Kidney (tissue), 14 donors: Measurements from ENCODE around the gene DNM2. TPM values are rescaled to one million over a fixed set of nuclear protein-coding genes. Genes with fewer than 3 reads are reported as not detected.

Source experiments
- DNase-seq, 5 donors: peaks; one replicate each; pipeline ENCODE4 v3.0.0-alpha.2; 2013 to 2020
- FAIRE-seq: peaks from 2 replicates; lab custom pipeline; 2012; peaks lifted over from hg19 to GRCh38; lab: Jason Lieb, UNC
- H3K27ac ChIP-seq, 2 donors: one replicate each; pipeline ENCODE4 v1.7.0; 2013; ENCODE audit warnings: low read depth in 2 of 2, low read length in 2 of 2, inconsistent platforms in 1 of 2
- H3K27me3 ChIP-seq: one replicate; pipeline ENCODE4 v1.7.1; 2013; ENCODE audit warnings: low read length, inconsistent platforms; ENCODE audit not compliant: control insufficient read depth, insufficient read depth
- H3K36me3 ChIP-seq, 3 donors: one replicate each; pipeline versions ENCODE4 v1.7.0 to v1.7.1; 2013; ENCODE audit warnings: low read length in 3 of 3, control low read depth in 1 of 3, inconsistent platforms in 1 of 3; ENCODE audit not compliant: insufficient read depth in 3 of 3, control insufficient read depth in 2 of 3
- H3K4me1 ChIP-seq, 3 donors: one replicate each; pipeline versions ENCODE4 v1.7.0 to v1.7.1; 2013; ENCODE audit warnings: low read length in 3 of 3, inconsistent platforms in 1 of 3, low read depth in 1 of 3; ENCODE audit not compliant: control insufficient read depth in 2 of 3, insufficient read depth in 2 of 3
- H3K4me3 ChIP-seq, 3 donors: one replicate each; pipeline versions ENCODE4 v1.7.0 to v1.8.1; 2013; ENCODE audit warnings: low read length in 3 of 3, control low read depth in 1 of 3, inconsistent platforms in 1 of 3
- H3K9ac ChIP-seq, 3 donors: one replicate each; pipeline versions ENCODE4 v1.7.0 to v1.7.1; 2013; ENCODE audit warnings: low read length in 3 of 3, control low read depth in 1 of 3, inconsistent platforms in 1 of 3
- H3K9me3 ChIP-seq, 3 donors: one replicate each; pipeline versions ENCODE4 v1.7.0 to v1.7.1; 2013; ENCODE audit warnings: low read length in 3 of 3, control low read depth in 1 of 3, inconsistent platforms in 1 of 3; ENCODE audit not compliant: control insufficient read depth in 2 of 3, insufficient read depth in 1 of 3
- CTCF ChIP-seq: IDR thresholded peaks from 3 replicates; pipeline ENCODE4 v1.5.1; 2012; ENCODE audit warnings: mild to moderate bottlenecking, moderate library complexity, borderline replicate concordance; ENCODE audit not compliant: insufficient read depth; ENCODE audit errors: extremely low read depth
- intact Hi-C: fragments of 100-400 bp; cut with DNase I; formaldehyde crosslinking; loops from one replicate; pipeline ENCODE4 v1.11.1; 2022
- polyA plus RNA-seq: library from polyadenylated mRNA; stranded (reverse); fragments of 350-450 nt; fragmentation: Illumina TruSeq; extraction: RNeasy Lipid Tissue Mini Kit (QIAGEN cat#74804); gene quantifications from one replicate; pipeline ENCODE4 v1.2.3, GENCODE V29; 2014; ENCODE audit warnings: low read depth, low replicate concordance; ENCODE audit not compliant: insufficient read depth
- total RNA-seq: library from RNA; stranded (reverse); fragmentation: NEBNext Ultra II Directional; extraction: Animal tissue kit (Norgen Biotek cat#: 25700); gene quantifications from one replicate; pipeline ENCODE4 v1.2.1, GENCODE V29; 2021
- donor health status: control.
- donor health status: control.
- donor health status: control.
- donor health status: control.
- donor health status: control.
- donor health status: DM: yes; HTN: yes; CAD: no.
- donor health status: Normal renal cell carcinoma (clear cell type).

Gene DNM2
- total and polyA plus RNA-seq, 2 donors from 2014 or later, result 79.0 to 226 TPM

GRCh38 chr19:10766049-10766623 lies 48.3 kb downstream of the DNM2 start:
- H3K27me3 ChIP-seq, result no peaks in the 10 kb centered on the region
- peaks cover 0 to 7% (median 4%) of the 10 kb centered on the region in 3 donors for H3K36me3 ChIP-seq
- no peaks in the 10 kb centered on the region for H3K9me3 ChIP-seq
- TF ChIP-seq CTCF, result no peak
- peaks cover 3 to 91% (median 82%) of the 10 kb centered on the region in 3 donors for H3K4me1 ChIP-seq
- DNase-seq, result peak in 1 of 5 donors; percentile 72
- FAIRE-seq, result no peak
- peak overlapping the region in 2 of 3 donors; percentile 57 to 72 for H3K9ac ChIP-seq
- H3K4me3 ChIP-seq, result no peak overlapping the region
- intact Hi-C loops, result no loop called here
- peak overlapping the region; percentile 93 to 94 for H3K27ac ChIP-seq

GRCh38 chr19:10766671-10767201 lies 48.9 kb downstream of the DNM2 start:
- Histone ChIP-seq H3K4me1 (peaks cover 3 to 85% (median 76%) of the 10 kb centered on the region in 3 donors), H3K27ac (peak overlapping the region; percentile 93 to 94), H3K27me3 (no peaks in the 10 kb centered on the region), H3K9ac (peak overlapping the region in 2 of 3 donors; percentile 57 to 72), H3K9me3 (no peaks in the 10 kb centered on the region), H3K36me3 (peaks cover 0 to 1% (median 0%) of the 10 kb centered on the region in 3 donors), H3K4me3 (no peak overlapping the region)
- DNase-seq (peak in 2 of 5 donors; percentile 63 to 81), FAIRE-seq (no peak)
- TF ChIP-seq CTCF, result no peak
- intact Hi-C loops, result no loop called here

- FAIRE-seq, result no peak
Measured at GRCh38 chr19:10767726-10768125, 49.8 kb downstream of the DNM2 start.

More at GRCh38 chr19:10767726-10768125, 49.8 kb downstream of the DNM2 start:
- Histone ChIP-seq H3K9ac (peak overlapping the region in 1 of 3 donors; percentile 72), H3K27me3 (no peaks in the 10 kb centered on the region), H3K27ac (peak overlapping the region; percentile 93 to 94), H3K4me1 (peaks cover 0 to 75% (median 67%) of the 10 kb centered on the region in 3 donors), H3K4me3 (no peak overlapping the region), H3K9me3 (no peaks in the 10 kb centered on the region), H3K36me3 (peaks cover 0 to 6% (median 3%) of the 10 kb centered on the region in 3 donors)
- intact Hi-C loops, result no loop called here
- no peak for DNase-seq
- TF ChIP-seq CTCF, result no peak
